ENCODE measurements around the gene CACNG4.
A peak's percentile ranks its signal among the peaks of the same experiment; 100 is the strongest.

The CACNG4 gene

DNA sequence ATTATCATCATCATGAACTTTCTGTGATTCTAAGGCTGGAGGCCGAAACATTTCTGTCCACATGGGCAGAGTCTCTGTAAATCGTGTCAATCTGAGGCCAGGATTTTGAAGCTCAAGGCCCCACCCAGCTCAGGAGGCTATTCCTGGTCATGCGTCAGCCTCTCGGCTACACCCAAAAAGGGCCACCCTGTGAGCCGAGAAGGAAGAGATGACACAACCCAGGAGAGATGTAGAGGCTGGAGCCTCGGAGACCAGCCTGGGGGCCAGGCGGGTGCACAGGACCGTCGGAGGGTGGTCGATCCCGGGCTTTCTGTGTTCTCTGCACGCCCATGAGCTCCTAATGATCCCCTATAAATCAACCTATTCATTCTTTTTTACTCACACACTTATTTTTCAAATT is 78.8 kb downstream of the CACNG4 start:
- no peak for DNase-seq

DNA sequence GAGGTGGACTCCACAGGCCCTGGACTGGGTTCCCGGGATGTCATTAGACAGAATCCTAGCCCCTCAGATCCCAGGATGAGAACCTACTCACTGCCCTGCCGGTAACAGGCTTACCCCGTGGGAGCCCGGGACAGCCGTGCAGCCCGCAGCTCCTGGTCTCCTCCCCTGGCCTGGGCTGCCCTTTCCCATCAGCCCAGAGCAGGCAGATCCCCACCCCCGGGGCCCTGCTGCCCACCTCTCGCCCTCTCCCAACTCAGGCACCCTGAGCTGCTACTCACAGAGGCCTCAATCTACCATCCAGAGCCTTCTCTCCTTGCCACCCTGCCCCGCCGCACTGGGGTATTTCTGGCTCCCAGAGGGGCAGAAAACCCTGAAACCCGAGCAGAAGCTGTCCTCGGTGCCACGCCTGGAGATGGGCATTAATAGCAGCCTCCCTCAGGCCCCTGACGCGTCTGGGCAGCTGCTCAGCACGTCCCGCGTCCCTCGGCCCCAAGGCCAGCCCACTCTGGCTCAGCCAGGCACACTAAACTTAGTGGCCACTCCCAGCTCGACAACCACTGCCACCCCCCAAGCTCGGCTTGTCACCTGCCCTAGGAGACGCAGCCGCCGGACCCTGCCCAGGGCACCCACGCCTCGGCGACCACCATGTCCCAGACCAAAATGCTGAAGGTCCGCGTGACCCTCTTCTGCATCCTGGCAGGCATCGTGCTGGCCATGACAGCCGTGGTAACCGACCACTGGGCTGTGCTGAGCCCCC is 79.7 kb downstream of the CACNG4 start, which contains the start of gene CACNG1:
CACNG1 (plus strand) TSS at position 539 of the 757 bp plus-strand sequence; CDS start at position 646, 107 bp downstream.
- no peak for DNase-seq

- DNase-seq: no peak
Observed at GRCh38 chr17:67044940-67045339, 80.4 kb downstream of the CACNG4 start.

DNA sequence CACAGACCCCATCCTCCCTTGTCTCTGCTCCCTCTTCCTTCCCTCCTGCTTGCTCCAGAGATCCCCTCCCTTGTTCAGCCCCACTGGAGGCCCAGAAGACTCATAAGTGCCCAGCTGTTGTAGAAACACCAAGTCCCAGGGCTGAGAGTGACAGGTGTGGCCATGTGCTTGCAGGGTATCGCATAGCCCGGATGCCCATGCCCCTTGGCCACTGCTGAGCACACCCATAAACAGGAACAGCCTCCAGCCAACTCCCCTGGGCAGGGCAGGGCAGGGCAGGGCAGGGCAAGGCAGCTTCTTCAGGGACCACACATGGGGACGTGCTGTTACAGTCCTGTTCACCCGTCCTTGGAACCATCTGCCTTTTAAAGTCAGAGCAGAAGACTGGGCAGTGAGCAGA is 81.9 kb downstream of the CACNG4 start:
- DNase-seq: no peak

GRCh38 chr17:67047382-67047781 is 82.9 kb downstream of the CACNG4 start:
- no peak for DNase-seq

DNA sequence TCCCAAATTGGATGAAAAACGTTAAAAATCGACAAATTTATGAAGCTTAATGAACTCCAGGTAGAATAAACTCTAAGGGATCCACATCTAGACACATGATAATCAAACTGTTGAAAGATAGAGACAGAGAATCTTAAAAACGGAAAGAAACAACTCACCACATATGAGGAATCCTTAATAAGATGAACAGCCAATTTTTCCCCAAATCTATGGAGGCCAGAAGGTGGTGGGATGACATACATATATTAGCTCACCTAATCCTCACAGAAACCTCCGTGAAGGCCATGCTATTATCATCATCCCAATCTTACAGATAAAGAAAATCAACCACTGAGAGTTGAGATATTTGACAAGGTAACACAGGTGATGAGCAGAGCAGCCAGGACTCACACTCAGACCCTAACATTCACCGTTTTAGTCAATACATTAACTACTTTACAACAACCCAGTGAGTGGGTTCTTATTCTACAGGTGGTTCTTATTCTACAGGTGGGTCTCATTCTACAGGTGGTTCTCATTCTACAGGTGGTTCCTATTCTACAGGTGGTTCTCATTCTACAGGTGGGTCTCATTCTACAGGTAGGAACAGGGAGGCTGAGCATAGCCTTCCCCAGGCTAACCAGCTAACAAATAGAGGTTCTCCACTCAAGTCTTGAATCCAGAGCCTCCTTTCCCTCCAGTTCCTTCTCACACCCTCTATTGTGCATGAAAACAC is 84.7 kb downstream of the CACNG4 start:
- no peak for DNase-seq

DNA sequence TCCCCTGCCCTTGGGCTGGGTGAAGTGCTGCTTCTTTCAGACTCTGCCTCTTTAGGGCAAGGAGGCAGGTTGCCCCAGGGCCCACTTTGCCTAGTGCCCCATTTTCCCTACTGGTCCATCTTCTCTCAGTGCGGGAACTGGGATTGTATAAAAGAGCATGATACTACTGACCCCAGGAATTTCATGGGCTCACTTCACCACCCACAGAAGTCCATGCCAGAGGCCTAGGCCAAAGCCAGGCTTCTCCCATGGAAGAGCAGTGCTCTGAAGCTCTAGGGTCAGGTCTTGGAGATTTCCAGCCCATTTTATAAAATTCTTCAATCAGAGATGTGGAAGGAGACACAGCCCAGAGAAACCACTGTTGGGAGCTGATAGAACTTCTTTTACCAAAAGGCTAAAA is 85.6 kb downstream of the CACNG4 start:
- no peak for DNase-seq

DNA sequence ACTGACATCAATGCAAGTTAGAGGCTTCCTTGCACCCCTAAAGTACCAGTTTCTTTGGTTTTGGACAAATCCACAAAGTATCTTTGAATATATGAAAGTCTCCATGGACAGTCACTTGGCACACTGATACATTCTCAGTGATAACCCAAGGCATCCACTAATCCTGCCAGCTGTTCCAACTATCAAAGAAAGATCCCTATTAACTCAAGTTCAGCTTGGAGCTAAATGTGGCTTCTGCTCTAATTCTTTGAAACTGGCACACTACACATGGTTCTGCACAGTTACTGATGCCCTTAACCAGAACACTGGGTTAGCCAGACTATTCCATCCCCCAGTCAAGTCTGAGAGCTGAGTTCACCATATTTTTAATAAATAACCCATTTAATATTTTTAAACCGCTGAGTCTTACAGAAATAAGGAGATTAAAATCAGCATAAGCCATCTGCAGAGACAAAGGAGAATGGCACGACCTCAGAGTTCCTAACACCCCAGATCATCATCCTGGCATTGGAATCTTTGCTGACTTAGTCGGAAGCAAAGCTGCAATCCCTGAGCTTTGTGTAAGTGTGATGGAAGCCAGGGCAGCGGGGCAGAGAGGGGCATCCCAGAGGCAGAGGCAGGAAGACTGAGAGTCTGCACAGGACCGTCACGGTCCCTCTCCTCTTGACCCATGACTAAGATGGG is 86.1 kb downstream of the CACNG4 start:
- no peak for DNase-seq

DNA sequence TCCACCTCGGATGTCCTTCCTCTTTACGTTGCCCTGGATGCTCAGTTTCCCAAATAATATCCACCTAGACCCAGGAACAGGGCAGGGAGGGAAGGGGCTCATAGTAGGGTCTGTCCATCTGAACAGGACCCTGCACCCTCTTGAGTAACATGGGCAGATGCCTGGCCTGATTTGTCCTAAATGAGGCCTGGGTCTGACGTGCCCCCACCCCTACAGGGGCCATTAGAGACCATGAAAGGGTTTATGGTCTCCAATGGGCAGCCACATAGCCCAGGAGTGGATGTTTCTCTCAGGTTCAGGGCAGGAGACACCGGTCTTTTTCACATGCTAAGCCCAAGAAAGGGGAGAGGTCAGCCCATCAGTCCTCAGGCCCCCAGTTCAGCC is 86.6 kb downstream of the CACNG4 start:
- DNase-seq: no peak

DNA sequence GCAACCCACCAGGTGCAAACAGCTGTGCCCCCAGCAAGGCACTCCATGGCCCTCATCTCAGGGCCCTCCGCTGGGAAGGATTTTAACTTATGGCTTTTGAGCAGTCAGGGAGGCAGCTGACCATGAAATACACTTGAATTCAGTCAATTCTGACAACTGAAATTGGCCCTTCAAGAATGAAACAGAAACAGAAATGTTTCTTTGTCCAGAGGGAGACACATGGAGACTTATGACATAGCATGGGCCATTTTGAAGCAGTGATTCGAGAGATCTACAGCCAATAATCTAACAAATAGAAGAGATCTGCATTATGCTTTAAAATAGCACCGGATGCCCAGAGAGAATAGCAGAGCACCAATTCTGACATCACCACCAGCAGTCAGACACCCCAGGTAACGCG is 87.3 kb downstream of the CACNG4 start:
- no peak for DNase-seq

- no peak for DNase-seq
Observed at GRCh38 chr17:67052720-67053437, 88.4 kb downstream of the CACNG4 start.

- no peak for DNase-seq
Observed at GRCh38 chr17:67053438-67054000, 89.0 kb downstream of the CACNG4 start.

DNA sequence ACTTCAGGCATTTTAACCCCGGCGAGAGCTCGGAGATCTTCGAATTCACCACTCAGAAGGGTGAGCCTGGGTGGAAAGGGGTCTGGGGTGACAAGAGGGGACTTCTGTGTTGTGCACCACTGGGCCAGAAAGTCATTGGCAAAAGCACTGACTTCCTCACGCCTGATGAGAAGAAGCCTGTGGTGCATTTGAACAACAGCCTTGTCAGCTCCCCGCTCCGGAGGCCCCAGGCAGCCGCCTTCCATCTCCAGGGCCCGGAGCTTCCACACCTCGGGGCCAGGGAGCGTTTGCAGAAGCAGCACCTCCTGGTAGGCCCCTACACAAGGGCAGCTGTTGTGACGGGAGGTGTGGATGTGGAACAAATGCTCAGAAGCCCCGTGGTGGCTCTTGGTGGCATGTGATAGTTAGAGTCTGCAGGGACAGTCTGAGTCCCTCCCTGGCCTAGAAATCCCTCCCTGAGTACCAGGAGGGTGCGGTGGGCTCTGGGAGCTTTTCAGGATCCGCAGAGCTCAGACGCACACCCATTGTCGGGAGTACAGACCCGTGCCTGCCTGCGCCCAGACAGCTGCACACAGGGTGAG is 89.6 kb downstream of the CACNG4 start:
- DNase-seq: no peak

DNA sequence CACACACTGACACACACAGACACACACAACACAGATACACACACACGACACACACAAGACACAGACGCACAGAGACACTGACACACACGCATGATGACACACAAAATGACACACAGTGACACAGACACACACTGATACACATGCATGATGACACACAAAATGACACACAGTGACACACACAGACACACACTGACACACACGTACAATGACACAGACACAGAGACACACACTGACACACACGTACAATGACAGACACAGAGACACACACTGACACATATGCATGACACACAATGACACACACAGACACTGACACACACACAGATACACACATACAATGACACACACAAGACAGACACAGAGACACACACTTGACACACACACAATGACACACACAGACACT is 90.1 kb downstream of the CACNG4 start:
- no peak for DNase-seq

DNA sequence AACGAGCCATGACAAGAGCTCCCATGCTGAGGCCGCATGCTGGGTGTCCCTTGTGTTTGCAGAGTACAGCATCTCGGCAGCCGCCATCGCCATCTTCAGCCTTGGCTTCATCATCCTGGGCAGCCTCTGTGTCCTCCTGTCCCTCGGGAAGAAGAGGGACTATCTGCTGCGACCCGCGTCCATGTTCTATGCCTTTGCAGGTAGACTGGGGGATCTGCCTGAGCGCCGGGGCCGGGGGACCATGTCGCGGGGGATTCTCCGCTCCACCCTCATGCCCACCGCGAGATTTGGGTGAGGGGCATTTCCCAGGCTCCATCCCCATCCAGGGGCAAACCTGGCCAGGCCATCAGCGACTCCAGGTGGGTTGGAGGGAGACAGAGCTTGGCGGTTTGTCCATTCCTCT is 90.5 kb downstream of the CACNG4 start:
- no peak for DNase-seq

DNA sequence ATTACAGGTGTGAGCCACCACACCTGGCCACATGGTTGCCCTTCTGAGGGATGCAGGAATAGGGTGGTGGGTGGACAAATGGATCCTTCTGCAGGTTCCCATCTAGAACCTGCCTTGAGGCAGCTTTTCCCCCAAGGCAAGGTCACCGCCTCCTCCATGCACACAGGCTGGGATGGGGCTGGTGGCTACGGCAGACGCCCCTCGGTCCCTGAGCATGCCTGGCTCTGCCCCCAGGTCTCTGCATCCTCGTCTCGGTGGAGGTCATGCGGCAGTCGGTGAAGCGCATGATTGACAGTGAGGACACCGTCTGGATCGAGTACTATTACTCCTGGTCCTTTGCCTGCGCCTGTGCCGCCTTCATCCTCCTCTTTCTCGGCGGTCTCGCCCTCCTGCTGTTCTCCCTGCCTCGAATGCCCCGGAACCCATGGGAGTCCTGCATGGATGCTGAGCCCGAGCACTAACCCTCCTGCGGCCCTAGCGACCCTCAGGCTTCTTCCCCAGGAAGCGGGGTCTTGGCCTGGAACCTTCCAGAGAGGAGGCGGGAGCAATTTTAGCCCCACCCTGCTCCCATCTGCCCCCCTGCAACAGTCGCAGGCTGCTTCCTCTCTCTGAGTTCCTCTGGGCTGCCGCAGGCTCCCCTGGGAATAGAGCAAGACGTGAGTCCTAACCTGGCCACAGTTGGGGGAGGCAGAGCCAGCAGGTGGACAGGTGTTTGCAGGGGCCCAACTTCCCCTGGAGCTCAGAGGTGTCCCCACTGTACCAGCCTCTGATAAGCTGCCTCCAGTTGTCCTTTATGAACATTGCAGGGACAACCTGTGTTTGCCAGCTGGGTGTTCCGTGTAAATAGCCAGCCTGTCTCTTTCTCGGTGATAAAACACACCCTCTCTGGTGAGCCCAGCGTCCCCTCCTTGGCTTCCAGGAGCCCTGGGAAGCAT is 91.6 kb downstream of the CACNG4 start:
- DNase-seq: no peak

DNA sequence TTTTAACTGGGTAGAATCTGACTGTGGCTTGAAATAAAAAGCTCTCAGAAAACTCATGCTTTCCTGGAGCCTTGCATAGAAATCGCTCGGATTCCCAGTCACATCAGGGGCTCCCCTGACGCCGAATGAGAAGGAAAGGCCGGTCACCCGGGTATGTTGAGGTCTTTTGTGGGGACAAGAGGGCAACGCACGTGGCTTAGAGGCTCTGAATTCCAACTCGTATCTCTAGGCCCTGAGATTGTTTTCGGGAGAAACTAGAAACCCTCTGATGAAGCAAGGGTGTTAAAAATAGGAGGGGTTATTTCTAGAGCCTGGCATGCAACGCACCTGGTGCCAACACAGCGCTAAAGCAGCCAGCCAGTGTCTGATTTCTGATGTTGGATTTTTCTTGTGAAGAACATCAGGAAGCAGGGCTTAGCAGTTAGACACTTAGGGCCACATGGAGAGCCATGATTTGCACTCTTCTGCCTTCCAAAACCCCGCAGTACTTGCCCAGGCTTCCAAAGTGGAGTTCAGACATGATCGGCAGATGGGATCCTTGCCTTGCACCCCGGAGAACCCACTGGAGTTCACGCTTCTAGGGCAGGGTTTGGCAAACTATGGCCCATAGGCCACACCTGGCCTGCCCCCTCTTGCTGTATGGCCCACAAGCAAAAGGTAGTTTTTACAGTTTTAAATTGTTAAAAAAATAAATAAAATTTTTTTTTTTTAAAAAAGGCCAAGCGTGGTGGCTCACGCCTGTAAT is 92.4 kb downstream of the CACNG4 start:
- DNase-seq: no peak

DNA sequence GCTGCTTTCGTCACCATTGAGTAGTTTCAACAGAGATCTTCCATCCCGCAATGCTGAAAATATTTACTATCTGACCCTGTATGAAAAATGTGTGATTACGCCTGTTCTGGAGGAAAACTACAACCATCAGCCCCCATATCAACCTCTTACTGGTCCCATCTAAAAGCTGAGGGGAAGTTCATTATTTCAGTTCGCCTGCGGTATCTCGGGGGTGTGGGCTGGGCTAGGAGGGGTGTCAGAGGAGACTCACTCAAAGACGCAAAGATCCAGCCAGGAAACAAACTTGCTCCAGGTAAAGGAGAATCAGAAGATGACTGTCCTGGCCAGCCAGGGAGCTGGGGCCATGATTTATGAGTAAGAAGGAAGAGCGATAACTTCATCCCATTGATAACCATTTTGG is 93.5 kb downstream of the CACNG4 start:
- no peak for DNase-seq

- peak; percentile 35 for DNase-seq
Observed at GRCh38 chr17:67059372-67059771, 94.9 kb downstream of the CACNG4 start.

- DNase-seq: no peak
Observed at GRCh38 chr17:67063141-67063540, 98.6 kb downstream of the CACNG4 start.

GRCh38 chr17:67066717-67067116 is 102.2 kb downstream of the CACNG4 start:
- no peak for DNase-seq

Measured in midbrain (tissue), 1 donor.